ENCODE results near the gene MSH6.
A peak's percentile ranks its signal among the peaks of the same experiment; 100 is the strongest.

Gene MSH6

DNA sequence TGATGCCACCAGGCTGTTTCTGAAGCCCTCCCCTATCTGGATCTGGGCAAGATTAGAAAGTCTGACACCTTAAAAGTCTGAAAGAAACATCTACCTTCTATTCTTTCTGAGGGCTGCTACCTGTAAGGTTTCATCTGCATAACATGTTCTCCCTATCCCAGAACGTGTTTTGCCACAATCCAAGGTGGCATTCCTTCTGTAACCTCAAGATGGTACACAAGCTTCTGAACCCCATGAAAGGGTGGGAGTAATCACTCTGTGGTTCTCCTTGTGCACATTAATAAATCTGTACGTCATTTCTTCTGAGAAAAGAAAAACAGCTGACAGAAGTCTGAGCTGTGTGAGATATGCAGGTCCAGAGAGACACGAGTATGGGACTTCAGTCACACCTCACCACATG lies 41.8 kb upstream of the MSH6 start:
- Mint-ChIP-seq H3K4me1 (peaks cover 5% of the 10 kb centered on the region), H3K27me3 (ENCODE audit: low read depth, poor library complexity) (no peaks in the 10 kb centered on the region), H3K27ac (no peak overlapping the region), H3K36me3 (ENCODE audit: low read depth) (no peaks in the 10 kb centered on the region), H3K4me3 (no peak overlapping the region), H3K9me3 (no peaks in the 10 kb centered on the region)
- TF ChIP-seq, protein P1, sequence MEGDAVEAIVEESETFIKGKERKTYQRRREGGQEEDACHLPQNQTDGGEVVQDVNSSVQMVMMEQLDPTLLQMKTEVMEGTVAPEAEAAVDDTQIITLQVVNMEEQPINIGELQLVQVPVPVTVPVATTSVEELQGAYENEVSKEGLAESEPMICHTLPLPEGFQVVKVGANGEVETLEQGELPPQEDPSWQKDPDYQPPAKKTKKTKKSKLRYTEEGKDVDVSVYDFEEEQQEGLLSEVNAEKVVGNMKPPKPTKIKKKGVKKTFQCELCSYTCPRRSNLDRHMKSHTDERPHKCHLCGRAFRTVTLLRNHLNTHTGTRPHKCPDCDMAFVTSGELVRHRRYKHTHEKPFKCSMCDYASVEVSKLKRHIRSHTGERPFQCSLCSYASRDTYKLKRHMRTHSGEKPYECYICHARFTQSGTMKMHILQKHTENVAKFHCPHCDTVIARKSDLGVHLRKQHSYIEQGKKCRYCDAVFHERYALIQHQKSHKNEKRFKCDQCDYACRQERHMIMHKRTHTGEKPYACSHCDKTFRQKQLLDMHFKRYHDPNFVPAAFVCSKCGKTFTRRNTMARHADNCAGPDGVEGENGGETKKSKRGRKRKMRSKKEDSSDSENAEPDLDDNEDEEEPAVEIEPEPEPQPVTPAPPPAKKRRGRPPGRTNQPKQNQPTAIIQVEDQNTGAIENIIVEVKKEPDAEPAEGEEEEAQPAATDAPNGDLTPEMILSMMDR (IDR thresholded peaks at IDR 0.05) = no peak
- no peak for DNase-seq

DNA sequence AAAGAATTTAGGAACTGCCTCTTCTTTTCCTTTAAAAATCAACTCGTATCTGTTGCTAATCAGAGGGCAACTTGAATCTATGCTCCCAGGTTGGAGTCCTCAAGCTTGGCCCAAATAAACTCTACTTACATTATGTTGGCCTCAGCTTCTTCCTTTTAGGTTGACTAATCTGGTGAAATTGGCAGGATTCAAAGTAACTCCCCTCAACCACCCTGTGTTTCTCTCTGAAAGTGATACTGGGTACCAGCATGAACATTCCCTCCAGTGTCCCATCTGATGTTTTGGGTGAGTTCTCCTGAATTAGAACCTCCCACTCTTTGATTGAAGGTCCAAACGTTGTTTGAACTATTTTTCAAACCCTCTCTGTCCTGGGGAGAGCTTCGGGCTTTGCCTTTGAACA lies 41.3 kb upstream of the MSH6 start:
- H3K27ac Mint-ChIP-seq = no peak overlapping the region
- no peaks in the 10 kb centered on the region for H3K27me3 Mint-ChIP-seq (ENCODE audit: low read depth, poor library complexity)

DNA sequence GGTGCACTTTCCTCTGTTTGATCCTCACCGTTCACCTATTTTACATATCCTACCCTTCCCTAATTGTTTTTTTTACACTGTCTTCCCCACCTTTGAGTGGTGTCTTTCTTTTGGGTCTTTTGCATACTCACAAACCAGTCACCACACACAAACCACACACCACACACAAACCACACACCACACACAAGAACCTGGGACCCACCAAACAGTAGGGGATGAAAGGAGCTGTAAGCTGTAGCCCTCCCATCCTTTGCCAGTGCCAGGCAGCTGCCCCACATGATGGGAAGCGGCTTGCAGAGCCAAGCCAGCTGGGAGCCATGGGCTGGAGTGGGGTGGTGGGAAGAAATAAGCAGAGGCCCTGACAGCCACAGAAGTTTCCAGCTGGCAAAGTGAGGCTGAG lies 38.9 kb upstream of the MSH6 start:
- DNase-seq = no peak
- Mint-ChIP-seq H3K27me3 (ENCODE audit: low read depth, poor library complexity) (no peaks in the 10 kb centered on the region), H3K36me3 (ENCODE audit: low read depth) (no peaks in the 10 kb centered on the region), H3K27ac (no peak overlapping the region), H3K9me3 (peaks cover 25% of the 10 kb centered on the region), H3K4me3 (no peak overlapping the region), H3K4me1 (peaks cover 5% of the 10 kb centered on the region)
- TF ChIP-seq, protein P1 (IDR thresholded peaks at IDR 0.05) = no peak

More for the DNA sequence above, 41.3 kb upstream of the MSH6 start:
- Mint-ChIP-seq H3K4me1 (peaks cover 5% of the 10 kb centered on the region), H3K9me3 (peaks cover 4% of the 10 kb centered on the region), H3K4me3 (no peak overlapping the region), H3K36me3 (ENCODE audit: low read depth) (no peaks in the 10 kb centered on the region)
- TF ChIP-seq, protein P1 (IDR thresholded peaks at IDR 0.05) = no peak
- no peak for DNase-seq

DNA sequence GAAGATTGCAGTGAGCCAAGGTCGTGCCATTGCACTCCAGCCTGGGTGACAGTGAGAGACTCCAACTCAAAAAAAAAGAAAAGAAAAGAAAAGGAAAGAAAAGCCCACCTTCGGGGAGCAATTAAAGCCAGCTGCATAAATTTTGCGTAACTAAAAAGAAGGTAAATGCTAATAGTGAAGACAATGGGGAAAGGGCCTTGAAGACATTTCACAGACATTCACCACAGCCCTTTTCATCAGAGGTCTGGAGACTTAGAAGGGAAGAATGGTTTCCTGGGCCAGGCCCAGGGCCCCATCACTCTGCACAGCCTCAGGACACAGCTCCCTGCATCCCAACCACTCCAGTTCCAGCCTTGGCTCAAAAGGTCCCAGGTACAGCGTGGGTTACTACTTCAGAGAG lies 35.1 kb upstream of the MSH6 start:
- Mint-ChIP-seq H3K9me3 (peaks cover 25% of the 10 kb centered on the region), H3K27ac (no peak overlapping the region), H3K4me3 (no peak overlapping the region), H3K4me1 (peaks cover 11% of the 10 kb centered on the region), H3K36me3 (ENCODE audit: low read depth) (no peaks in the 10 kb centered on the region), H3K27me3 (ENCODE audit: low read depth, poor library complexity) (no peaks in the 10 kb centered on the region)
- no peak for DNase-seq
- TF ChIP-seq, protein P1 (IDR thresholded peaks at IDR 0.05) = no peak

DNA sequence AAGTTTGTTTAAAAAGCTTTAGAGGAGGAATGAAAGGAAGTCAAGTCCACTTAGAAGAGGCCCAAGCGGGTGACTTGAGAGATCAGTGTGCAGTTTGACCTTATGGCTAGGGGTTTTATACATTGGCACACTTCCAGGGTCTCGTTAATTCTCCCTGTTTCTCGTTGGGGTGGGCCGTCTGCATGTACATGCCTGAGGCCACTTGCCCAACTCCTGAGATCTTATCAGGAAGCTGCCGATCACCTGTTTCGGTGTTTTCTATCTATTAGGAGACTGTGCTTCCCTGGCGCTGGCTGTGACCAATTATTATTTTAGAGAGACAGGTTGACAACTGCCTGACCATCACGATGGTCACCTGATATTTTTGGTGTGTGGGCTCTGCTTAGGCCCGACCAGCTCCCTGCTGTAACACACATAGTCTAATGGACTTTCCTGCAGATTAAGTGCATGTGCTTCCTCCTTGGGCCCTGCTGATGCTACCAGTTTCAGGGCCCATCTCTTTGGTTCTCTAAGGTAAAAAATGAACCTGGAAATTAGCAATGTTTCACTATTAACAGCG lies 31.0 kb upstream of the MSH6 start:
- Mint-ChIP-seq H3K27me3 (ENCODE audit: low read depth, poor library complexity) (no peaks in the 10 kb centered on the region), H3K4me1 (peaks cover 21% of the 10 kb centered on the region), H3K4me3 (no peak overlapping the region), H3K36me3 (ENCODE audit: low read depth) (no peaks in the 10 kb centered on the region), H3K9me3 (peaks cover 19% of the 10 kb centered on the region), H3K27ac (peak overlapping the region; percentile 91)
- TF ChIP-seq, protein P1 (IDR thresholded peaks at IDR 0.05) = no peak
- no peak for DNase-seq

DNA sequence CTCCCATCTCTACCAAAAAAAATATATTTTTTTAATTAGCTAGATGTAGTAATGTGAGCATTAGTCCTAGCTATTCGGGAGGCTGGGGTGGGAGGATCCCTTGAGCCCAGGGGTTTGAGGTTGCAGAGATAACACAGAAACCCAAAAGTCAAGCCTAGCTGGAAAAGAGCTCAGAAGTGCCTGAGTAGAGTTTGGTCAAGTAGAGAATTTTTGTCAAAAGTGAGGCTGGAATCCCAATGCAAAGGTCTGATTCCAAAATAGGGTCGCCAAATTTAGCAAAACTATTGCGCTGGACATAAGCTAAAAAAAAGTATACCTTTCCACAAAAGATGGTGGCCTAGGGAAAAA lies 15.5 kb upstream of the MSH6 start:
- Mint-ChIP-seq H3K36me3 (ENCODE audit: low read depth) (no peaks in the 10 kb centered on the region), H3K9me3 (peaks cover 9% of the 10 kb centered on the region), H3K27ac (no peak overlapping the region), H3K4me3 (no peak overlapping the region), H3K27me3 (ENCODE audit: low read depth, poor library complexity) (peaks cover 7% of the 10 kb centered on the region), H3K4me1 (no peaks in the 10 kb centered on the region)
- TF ChIP-seq, protein P1 (IDR thresholded peaks at IDR 0.05) = no peak
- DNase-seq = no peak
